H1 (cell line): ENCODE results near the gene TBC1D17. TPM values are rescaled to one million over a fixed set of nuclear protein-coding genes. Genes with fewer than 3 reads are reported as not detected.

Experiments
- CTCF ChIA-PET: fragments of 300-600 bp; sonication (Branson Sonifier 250); formaldehyde crosslinking; loops from one replicate; lab custom pipeline; 2021; ENCODE audit not compliant: partially characterized antibody; lab: Charles Lee
- POLR2A ChIA-PET: fragments of 300-600 bp; sonication (Branson Sonifier 250); formaldehyde crosslinking; loops from one replicate; lab custom pipeline; 2021; ENCODE audit warnings: inconsistent platforms; ENCODE audit not compliant: partially characterized antibody; lab: Charles Lee
- DNase-seq, 2 experiments: peaks; one replicate each; pipeline versions ENCODE4 v3.0.0 to v3.0.0-alpha.2; 2010 to 2022; ENCODE audit warnings: low spot score in 2 of 2, low read depth in 1 of 2, mixed read lengths in 1 of 2
- FAIRE-seq: peaks from 2 replicates; lab custom pipeline; 2011; peaks lifted over from hg19 to GRCh38; lab: Jason Lieb, UNC
- H2AFZ ChIP-seq: 2 replicates; pipeline ENCODE4 v1.8.1; 2012; ENCODE audit warnings: low read length, inconsistent platforms
- H2AK5ac ChIP-seq: 2 replicates; pipeline ENCODE4 v1.6.1; 2013; ENCODE audit warnings: low read depth, low read length
- H2BK120ac ChIP-seq: replicated peaks from 2 replicates; pipeline ENCODE3; 2013; ENCODE audit warnings: low read depth, low read length, inconsistent platforms
- H2BK12ac ChIP-seq: 2 replicates; pipeline ENCODE4 v1.6.1; 2013; ENCODE audit warnings: low read depth, low read length
- H2BK15ac ChIP-seq: 2 replicates; pipeline ENCODE4 v1.6.1; 2013; ENCODE audit warnings: low read length
- H2BK20ac ChIP-seq: 2 replicates; pipeline ENCODE4 v1.6.1; 2013; ENCODE audit warnings: low read length
- H2BK5ac ChIP-seq: 2 replicates; pipeline ENCODE4 v1.6.1; 2013; ENCODE audit warnings: low read depth, low read length
- H3K14ac ChIP-seq: 2 replicates; pipeline ENCODE4 v1.6.1; 2013; ENCODE audit warnings: inconsistent platforms; ENCODE audit not compliant: insufficient read length
- H3K18ac ChIP-seq: 2 replicates; pipeline ENCODE4 v1.6.1; 2013; ENCODE audit warnings: low read length; ENCODE audit errors: extremely low read depth
- H3K23ac ChIP-seq: 2 replicates; pipeline ENCODE4 v1.6.1; 2013; ENCODE audit warnings: inconsistent platforms; ENCODE audit not compliant: insufficient read length
- H3K23me2 ChIP-seq: 2 replicates; pipeline ENCODE4 v1.6.1; 2013; ENCODE audit warnings: low read depth, low read length
- H3K27ac ChIP-seq: 2 replicates; pipeline ENCODE4 v1.6.1; 2011; ENCODE audit warnings: low read depth, low read length, inconsistent platforms
- H3K27me3 ChIP-seq, 4 experiments: replicated peaks in 1 of 4; 1 replicate in 1 of 4; 2 replicates in 3 of 4; pipeline versions ENCODE4 v1.6.1 to v1.8.1; 2011 to 2013; ENCODE audit warnings: low read length in 3 of 4, mild to moderate bottlenecking in 3 of 4, inconsistent platforms in 2 of 4, mixed read lengths in 2 of 4, moderate library complexity in 1 of 4; ENCODE audit not compliant: control insufficient read depth in 3 of 4, insufficient read depth in 3 of 4; ENCODE audit errors: extremely low read depth in 1 of 4
- H3K36me3 ChIP-seq, 4 experiments: 2 replicates each; pipeline versions ENCODE4 v1.6.1 to v1.8.1; 2011 to 2013; ENCODE audit warnings: mild to moderate bottlenecking in 4 of 4, low read length in 3 of 4, moderate library complexity in 2 of 4, control low read depth in 1 of 4, inconsistent platforms in 1 of 4; ENCODE audit not compliant: insufficient read depth in 4 of 4, control insufficient read depth in 2 of 4
- H3K4ac ChIP-seq: replicated peaks from 2 replicates; pipeline ENCODE3; 2013; ENCODE audit warnings: low read length, low read depth, mixed read lengths, inconsistent platforms; ENCODE audit not compliant: insufficient read length
- H3K4me1 ChIP-seq, 4 experiments: replicated peaks in 1 of 4; 1 replicate in 1 of 4; 2 replicates in 3 of 4; pipeline versions ENCODE4 v1.6.1 to v1.8.1; 2011 to 2013; ENCODE audit warnings: low read length in 3 of 4, inconsistent platforms in 2 of 4, mixed read lengths in 1 of 4; ENCODE audit not compliant: insufficient read depth in 4 of 4, control insufficient read depth in 3 of 4
- H3K4me2 ChIP-seq, 2 experiments: 2 replicates each; pipeline versions ENCODE4 v1.6.1 to v1.8.1; 2011 to 2013; ENCODE audit warnings: low read depth in 2 of 2, low read length in 2 of 2, control low read depth in 1 of 2, inconsistent platforms in 1 of 2, mild to moderate bottlenecking in 1 of 2; ENCODE audit not compliant: insufficient read depth in 1 of 2
- H3K4me3 ChIP-seq, 4 experiments: fragments of 200-600, 300-600 bp in 1 of 4; sonication (generic), shearing (Covaris generic), sonication (Bioruptor Twin) in 1 of 4; 2 replicates each; pipeline versions ENCODE4 v1.5.1 to v1.8.1; 2011 to 2016; ENCODE audit warnings: low read length in 4 of 4, low read depth in 3 of 4, control low read depth in 2 of 4, inconsistent platforms in 2 of 4, mild to moderate bottlenecking in 2 of 4, mixed read lengths in 1 of 4, moderate library complexity in 1 of 4; ENCODE audit not compliant: insufficient read depth in 2 of 4; ENCODE audit errors: extremely low read depth in 1 of 4
- H3K56ac ChIP-seq: replicated peaks from 2 replicates; pipeline ENCODE3; 2013; ENCODE audit warnings: low read depth, mild to moderate bottlenecking, mixed read lengths, low read length, inconsistent platforms; ENCODE audit not compliant: insufficient read length
- H3K79me1 ChIP-seq: 2 replicates; pipeline ENCODE4 v1.6.1; 2013; ENCODE audit warnings: low read depth, low read length, control low read depth
- H3K79me2 ChIP-seq, 2 experiments: 2 replicates each; pipeline versions ENCODE4 v1.6.1 to v1.8.1; 2012 to 2013; ENCODE audit warnings: low read length in 2 of 2, mild to moderate bottlenecking in 2 of 2, inconsistent platforms in 1 of 2; ENCODE audit not compliant: insufficient read depth in 2 of 2, control insufficient read depth in 1 of 2
- H3K9ac ChIP-seq, 4 experiments: replicated peaks in 1 of 4; 1 replicate in 1 of 4; 2 replicates in 3 of 4; pipeline versions ENCODE4 v1.6.1 to v1.8.1; 2011 to 2013; ENCODE audit warnings: low read depth in 3 of 4, low read length in 3 of 4, control low read depth in 2 of 4, mild to moderate bottlenecking in 2 of 4, moderate library complexity in 2 of 4, inconsistent platforms in 1 of 4; ENCODE audit errors: extremely low read depth in 1 of 4
- H3K9me3 ChIP-seq, 2 experiments: 2 replicates each; pipeline versions ENCODE4 v1.6.1 to v1.8.1; 2012 to 2013; ENCODE audit warnings: mild to moderate bottlenecking in 2 of 2, moderate library complexity in 2 of 2, control low read depth in 1 of 2, inconsistent platforms in 1 of 2, low read depth in 1 of 2, low read length in 1 of 2, mixed read lengths in 1 of 2; ENCODE audit not compliant: insufficient read depth in 2 of 2
- H4K20me1 ChIP-seq, 2 experiments: replicated peaks in 1 of 2; 2 replicates each; pipeline versions ENCODE3 to v1.8.1; 2011 to 2013; ENCODE audit warnings: inconsistent platforms in 2 of 2, low read length in 2 of 2, mild to moderate bottlenecking in 1 of 2; ENCODE audit not compliant: insufficient read depth in 2 of 2, control insufficient read depth in 1 of 2
- H4K5ac ChIP-seq: 2 replicates; pipeline ENCODE4 v1.6.1; 2013; ENCODE audit warnings: low read length, low read depth, mixed read lengths, inconsistent platforms; ENCODE audit not compliant: insufficient read length
- H4K8ac ChIP-seq: 2 replicates; pipeline ENCODE4 v1.8.0; 2013; ENCODE audit warnings: mild to moderate bottlenecking, moderate library complexity, low read length, inconsistent platforms; ENCODE audit not compliant: insufficient read depth; ENCODE audit errors: extremely low read depth
- H4K91ac ChIP-seq: replicated peaks from 2 replicates; pipeline ENCODE3; 2013; ENCODE audit warnings: low read length, mixed read lengths, inconsistent platforms; ENCODE audit not compliant: insufficient read length
- BCL11A ChIP-seq, 2 experiments: IDR thresholded peaks; one replicate each; pipeline ENCODE4 v1.6.1; 2011; ENCODE audit warnings: low read depth in 2 of 2, low read length in 2 of 2, mild to moderate bottlenecking in 2 of 2
- PHF8 ChIP-seq: fragments of 200-600 bp; sonication (generic); conservative IDR thresholded peaks from 2 replicates; pipeline ENCODE4 v1.7.1; 2012; ENCODE audit warnings: low read depth, mild to moderate bottlenecking, inconsistent platforms, low read length, moderate library complexity
- RAD21 ChIP-seq, 2 experiments: IDR thresholded peaks in 1 of 2; conservative IDR thresholded peaks in 1 of 2; 2 replicates each; pipeline ENCODE4 v1.6.1; 2011; ENCODE audit warnings: low read depth in 2 of 2, low read length in 2 of 2, improper control_type of control experiment in 1 of 2, inconsistent platforms in 1 of 2, mild to moderate bottlenecking in 1 of 2, moderate library complexity in 1 of 2
- SIN3A ChIP-seq, 2 experiments: IDR thresholded peaks in 1 of 2; conservative IDR thresholded peaks in 1 of 2; 2 replicates each; pipeline ENCODE4 v1.6.1; 2011 to 2012; ENCODE audit warnings: low read length in 2 of 2, improper control_type of control experiment in 1 of 2, low read depth in 1 of 2, mild to moderate bottlenecking in 1 of 2
- SIRT6 ChIP-seq: IDR thresholded peaks from one replicate; pipeline ENCODE4 v1.7.1; 2012; ENCODE audit warnings: low read length, inconsistent platforms
- SP1 ChIP-seq: IDR thresholded peaks from 2 replicates; pipeline ENCODE4 v1.6.1; 2011; ENCODE audit warnings: low read depth, low read length
- TAF1 ChIP-seq: IDR thresholded peaks from 2 replicates; pipeline ENCODE4 v1.6.1; 2011; ENCODE audit warnings: mild to moderate bottlenecking, low read depth, low read length
- TBP ChIP-seq: IDR thresholded peaks from 2 replicates; pipeline ENCODE4 v1.6.1; 2011; ENCODE audit warnings: low read depth, low read length, improper control_type of control experiment
- TCF12 ChIP-seq: IDR thresholded peaks from 2 replicates; pipeline ENCODE4 v1.6.1; 2011; ENCODE audit warnings: low read depth, mild to moderate bottlenecking, low read length
- WGBS, 2 experiments: shearing (Covaris generic) in 1 of 2; methylation state at CpG; one replicate each; pipeline versions ENCODE4 v1.1.6 to v1.1.7; 2013 to 2015; ENCODE audit warnings: low lambda C conversion rate in 2 of 2, mixed read lengths in 2 of 2, inconsistent platforms in 1 of 2, low coverage in 1 of 2, missing lambda C conversion rate in 1 of 2; ENCODE audit not compliant: insufficient replicate concordance in 2 of 2, insufficient coverage in 1 of 2, insufficient read length in 1 of 2; ENCODE audit errors: extremely low coverage in 1 of 2, missing lambda C conversion rate in 1 of 2; 5-methylcytosine and 5-hydroxymethylcytosine counted together
- polyA plus RNA-seq, 7 experiments: library from polyadenylated mRNA; depleted of rRNA in 3 of 7; stranded (reverse) in 5 of 7; unstranded in 2 of 7; fragments of >200 nt in 5 of 7; fragments of 200-250 nt in 2 of 7; gene quantifications; 1 replicate in 5 of 7; 2 replicates in 1 of 7; 4 replicates in 1 of 7; pipeline versions ENCODE4 v1.2.1 to v1.2.3, GENCODE V29; 2011 to 2013; ENCODE audit warnings: missing spikeins in 2 of 7, mixed read lengths in 2 of 7
- total RNA-seq: library from RNA; stranded (reverse); fragmentation: NEBNext Ultra II Directional; extraction: Animal tissue kit (Norgen Biotek cat#: 25700); gene quantifications from 2 replicates; pipeline ENCODE4 v1.2.1, GENCODE V29; 2021
- TF ChIP-seq, protein P1 (sequence below): IDR thresholded peaks from 2 replicates; pipeline ENCODE4 v1.6.1; 2012; ENCODE audit warnings: inconsistent platforms

The TBC1D17 gene
- total and polyA plus RNA-seq, 2 of the 8 experiments (the other 6 are each of a cell fraction or from before 2014, with no cell fraction given): 30.3 to 44.9 TPM

- POLR2A ChIA-PET: interaction anchor here (0.7 to 15.1 kb wide), 15 partner anchors 12 to 349 kb away, joined by 3 to 373 read pairs (median 8); partner anchors contain the start of genes AKT1S1, IL4I1, PRMT1 and TBC1D17
- FAIRE-seq: no peak
- TF ChIP-seq RAD21 (IDR thresholded peaks at IDR 0.05 in 1 of 2, conservative IDR thresholded peaks at IDR 0.05 in 1 of 2; ENCODE audit: low read depth in 2 of 2, low read length in 2 of 2) (no peak), BCL11A (IDR thresholded peaks at IDR 0.05; ENCODE audit: low read depth in 2 of 2, low read length in 2 of 2) (no peak), SIRT6 (no peak), SP1 (no peak), SIN3A (conservative IDR thresholded peaks at IDR 0.05 in 1 of 2, IDR thresholded peaks at IDR 0.05 in 1 of 2; ENCODE audit: low read depth in 1 of 2, low read length in 2 of 2) (no peak), TBP (no peak), PHF8 (no peak), TCF12 (no peak), TAF1 (no peak)
- TF ChIP-seq, protein P1, sequence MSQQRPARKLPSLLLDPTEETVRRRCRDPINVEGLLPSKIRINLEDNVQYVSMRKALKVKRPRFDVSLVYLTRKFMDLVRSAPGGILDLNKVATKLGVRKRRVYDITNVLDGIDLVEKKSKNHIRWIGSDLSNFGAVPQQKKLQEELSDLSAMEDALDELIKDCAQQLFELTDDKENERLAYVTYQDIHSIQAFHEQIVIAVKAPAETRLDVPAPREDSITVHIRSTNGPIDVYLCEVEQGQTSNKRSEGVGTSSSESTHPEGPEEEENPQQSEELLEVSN: no peak
These were observed 50.2 kb downstream of the TBC1D17 start for GRCh38 chr19:49927526-49928264.

More at GRCh38 chr19:49927526-49928264, 50.2 kb downstream of the TBC1D17 start:
- Histone ChIP-seq H3K9ac (peak overlapping the region in 2 of 4 experiments; percentile 15; a peak in 2 of 7 replicates), H4K20me1 (peaks cover 17 to 28% of the 10 kb centered on the region in 2 experiments), H2BK5ac (no peak overlapping the region), H4K8ac (peak overlapping the region; percentile 7; the same call in 1 of the 2 replicates), H3K79me2 (peaks cover 17 to 63% of the 10 kb centered on the region in 2 experiments), H3K4ac (no peak overlapping the region), H3K27me3 (no peaks in the 10 kb centered on the region), H4K5ac (no peak overlapping the region), H2AK5ac (0 out of 2 replicates have a peak overlapping the region, but pooled peaks have one; percentile 42), H3K4me2 (peak overlapping the region; percentile 60 to 96), H3K18ac (no peak overlapping the region), H3K36me3 (peaks cover 19 to 36% (median 28%) of the 10 kb centered on the region in 4 experiments), H2BK12ac (0 out of 2 replicates have a peak overlapping the region, but pooled peaks have one; percentile 18), H3K4me3 (peak overlapping the region in 2 of 4 experiments; percentile 11 to 90; a peak in 5 of 8 replicates), H3K23me2 (peaks cover 9% of the 10 kb centered on the region), H2BK120ac (no peak overlapping the region), H3K4me1 (peaks cover 0 to 12% (median 3%) of the 10 kb centered on the region in 4 experiments; a peak in 5 of 7 replicates), H3K23ac (no peak overlapping the region), H3K9me3 (no peaks in the 10 kb centered on the region), H2BK20ac (no peak overlapping the region), H4K91ac (no peak overlapping the region), H2AFZ (no peak overlapping the region), H3K56ac (no peak overlapping the region), H3K14ac (no peak overlapping the region), H2BK15ac (no peak overlapping the region), H3K27ac (no peak overlapping the region), H3K79me1 (peaks cover 17% of the 10 kb centered on the region)
- DNase-seq: no peak
- WGBS, 2 experiments: 91% methylated on average over 14 of the region's 14 CpGs; no CpG with 5 or more reads in 1 of the 2 experiments
- CTCF ChIA-PET: interaction anchor here (1.4 to 3.2 kb wide), 4 partner anchors 9 to 54 kb away, joined by 4 to 18 read pairs (median 14); no protein-coding TSS in a partner anchor
